ENCODE results near the gene BAZ2B. TPM values are rescaled to one million over a fixed set of nuclear protein-coding genes. Genes with fewer than 3 reads are reported as not detected.

The BAZ2B gene
- total and polyA plus RNA-seq, 4 donors, result 18.3 to 266 (median 39.5) TPM

DNA sequence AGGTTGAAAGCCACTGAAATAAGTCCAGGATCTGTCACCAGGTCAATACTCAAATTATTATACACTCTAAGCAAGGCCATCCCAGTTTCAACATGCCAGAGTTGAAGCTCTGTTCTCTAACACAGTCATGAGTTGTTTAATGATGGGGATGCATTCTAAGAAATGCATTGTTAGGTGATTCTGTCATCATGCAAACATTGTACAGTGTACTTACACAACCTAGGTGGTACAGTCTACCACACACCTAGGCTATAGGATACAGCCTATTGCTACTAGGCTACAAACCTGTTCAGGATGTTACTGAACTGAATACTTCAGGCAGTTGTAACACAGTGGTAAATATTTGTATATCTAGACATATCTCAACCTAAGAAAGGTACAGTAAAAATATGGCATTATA is 162.2 kb downstream of the BAZ2B start:
- no peaks in the 10 kb centered on the region for H3K9me3 ChIP-seq (ENCODE audit: control insufficient read depth in 4 of 4, insufficient read depth in 3 of 4, low read length in 3 of 4)
- H3K27me3 ChIP-seq (ENCODE audit: control insufficient read depth in 3 of 3, insufficient read depth in 3 of 3, low read length in 2 of 3), result no peaks in the 10 kb centered on the region
- no peak overlapping the region for H3K9ac ChIP-seq (ENCODE audit: insufficient read depth in 1 of 2, low read length in 2 of 2)
- no peaks in the 10 kb centered on the region for H3K36me3 ChIP-seq (ENCODE audit: control insufficient read depth in 4 of 4, insufficient read depth in 4 of 4, low read length in 4 of 4)
- H3K4me3 ChIP-seq, result no peak overlapping the region
- peaks cover 0 to 14% (median 0%) of the 10 kb centered on the region in 5 donors for H3K4me1 ChIP-seq (ENCODE audit: control insufficient read depth in 5 of 5, insufficient read depth in 5 of 5, low read length in 5 of 5)
- H3K27ac ChIP-seq (ENCODE audit: low read depth in 1 of 2, low read length in 1 of 2), result no peak overlapping the region
- DNase-seq, result no peak
- ATAC-seq (ENCODE audit: insufficient read depth, low FRiP score), result no peak
- TF ChIP-seq, protein P1, sequence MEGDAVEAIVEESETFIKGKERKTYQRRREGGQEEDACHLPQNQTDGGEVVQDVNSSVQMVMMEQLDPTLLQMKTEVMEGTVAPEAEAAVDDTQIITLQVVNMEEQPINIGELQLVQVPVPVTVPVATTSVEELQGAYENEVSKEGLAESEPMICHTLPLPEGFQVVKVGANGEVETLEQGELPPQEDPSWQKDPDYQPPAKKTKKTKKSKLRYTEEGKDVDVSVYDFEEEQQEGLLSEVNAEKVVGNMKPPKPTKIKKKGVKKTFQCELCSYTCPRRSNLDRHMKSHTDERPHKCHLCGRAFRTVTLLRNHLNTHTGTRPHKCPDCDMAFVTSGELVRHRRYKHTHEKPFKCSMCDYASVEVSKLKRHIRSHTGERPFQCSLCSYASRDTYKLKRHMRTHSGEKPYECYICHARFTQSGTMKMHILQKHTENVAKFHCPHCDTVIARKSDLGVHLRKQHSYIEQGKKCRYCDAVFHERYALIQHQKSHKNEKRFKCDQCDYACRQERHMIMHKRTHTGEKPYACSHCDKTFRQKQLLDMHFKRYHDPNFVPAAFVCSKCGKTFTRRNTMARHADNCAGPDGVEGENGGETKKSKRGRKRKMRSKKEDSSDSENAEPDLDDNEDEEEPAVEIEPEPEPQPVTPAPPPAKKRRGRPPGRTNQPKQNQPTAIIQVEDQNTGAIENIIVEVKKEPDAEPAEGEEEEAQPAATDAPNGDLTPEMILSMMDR (IDR thresholded peaks at IDR 0.05; ENCODE audit: control extremely low read depth, extremely low read depth), result no peak

DNA sequence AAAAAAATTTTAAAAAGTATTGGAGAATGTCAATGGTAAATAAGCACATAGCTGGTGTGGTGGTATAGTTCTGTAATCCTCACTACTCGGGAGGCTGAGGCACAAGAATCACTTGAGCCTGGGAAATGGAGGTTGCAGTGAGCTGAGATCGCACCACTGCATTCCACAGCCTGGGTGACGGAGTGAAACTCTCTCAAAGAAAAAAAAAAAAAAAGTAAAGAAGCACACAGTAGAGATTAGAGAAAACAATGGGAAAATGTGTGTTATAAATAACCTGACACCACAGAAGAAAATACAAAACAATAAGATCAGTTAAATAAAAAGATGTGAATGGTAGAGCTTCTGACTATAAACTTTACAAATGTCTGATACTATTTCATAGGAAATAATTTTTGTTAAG is 166.2 kb downstream of the BAZ2B start:
- no peak overlapping the region for H3K9ac ChIP-seq (ENCODE audit: insufficient read depth in 1 of 2, low read length in 2 of 2)
- H3K9me3 ChIP-seq (ENCODE audit: control insufficient read depth in 4 of 4, insufficient read depth in 3 of 4, low read length in 3 of 4), result no peaks in the 10 kb centered on the region
- DNase-seq (no peak), ATAC-seq (ENCODE audit: insufficient read depth, low FRiP score) (no peak)
- TF ChIP-seq, protein P1 (IDR thresholded peaks at IDR 0.05; ENCODE audit: control extremely low read depth, extremely low read depth), result no peak
- H3K36me3 ChIP-seq (ENCODE audit: control insufficient read depth in 4 of 4, insufficient read depth in 4 of 4, low read length in 4 of 4), result peaks cover 4 to 20% (median 13%) of the 10 kb centered on the region in 4 donors
- peaks cover 0 to 4% (median 0%) of the 10 kb centered on the region in 5 donors for H3K4me1 ChIP-seq (ENCODE audit: control insufficient read depth in 5 of 5, insufficient read depth in 5 of 5, low read length in 5 of 5)
- no peaks in the 10 kb centered on the region for H3K27me3 ChIP-seq (ENCODE audit: control insufficient read depth in 3 of 3, insufficient read depth in 3 of 3, low read length in 2 of 3)
- 72 to 88% methylated on average over 3 of the region's 3 CpGs for WGBS, 2 donors
- H3K4me3 ChIP-seq, result no peak overlapping the region
- no peak overlapping the region for H3K27ac ChIP-seq (ENCODE audit: low read depth in 1 of 2, low read length in 1 of 2)

DNA sequence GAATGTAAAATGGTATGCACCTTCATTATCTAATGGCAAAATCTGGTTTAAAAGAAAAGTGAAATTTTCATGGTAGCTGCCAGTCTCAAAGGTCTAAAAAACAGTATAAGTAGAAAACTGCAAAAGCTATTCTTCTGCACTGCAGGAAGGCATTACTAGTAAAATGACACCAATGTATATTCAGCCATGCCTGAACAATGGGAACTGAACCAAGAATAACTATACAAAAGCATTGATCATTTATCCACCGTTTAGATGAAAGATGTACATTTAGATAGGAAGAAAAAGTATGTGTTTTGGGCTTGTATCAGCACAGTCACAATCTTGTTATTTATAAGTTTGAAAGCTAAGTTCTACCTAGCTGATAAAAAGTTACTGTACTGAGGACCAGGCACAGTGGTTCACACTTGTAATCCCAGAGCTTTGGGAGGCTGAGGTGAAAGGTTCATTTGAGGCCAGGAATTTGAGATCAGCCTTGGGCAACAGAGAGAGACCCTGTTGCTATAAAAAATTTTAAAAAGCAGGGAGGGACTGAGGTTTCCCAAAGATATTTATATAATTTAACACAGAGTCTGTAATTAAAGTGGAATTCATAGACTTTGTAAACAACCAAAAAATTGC is 166.7 kb downstream of the BAZ2B start:
- 0 to 1% methylated on average over 1 of the region's 1 CpG for WGBS, 2 donors
- no peak overlapping the region for H3K4me3 ChIP-seq
- no peaks in the 10 kb centered on the region for H3K27me3 ChIP-seq (ENCODE audit: control insufficient read depth in 3 of 3, insufficient read depth in 3 of 3, low read length in 2 of 3)
- no peak for DNase-seq
- ATAC-seq (ENCODE audit: insufficient read depth, low FRiP score), result no peak
- no peak overlapping the region for H3K9ac ChIP-seq (ENCODE audit: insufficient read depth in 1 of 2, low read length in 2 of 2)
- peaks cover 0 to 4% (median 0%) of the 10 kb centered on the region in 5 donors for H3K4me1 ChIP-seq (ENCODE audit: control insufficient read depth in 5 of 5, insufficient read depth in 5 of 5, low read length in 5 of 5)
- peaks cover 6 to 23% (median 14%) of the 10 kb centered on the region in 4 donors for H3K36me3 ChIP-seq (ENCODE audit: control insufficient read depth in 4 of 4, insufficient read depth in 4 of 4, low read length in 4 of 4)
- TF ChIP-seq, protein P1 (IDR thresholded peaks at IDR 0.05; ENCODE audit: control extremely low read depth, extremely low read depth), result no peak
- H3K27ac ChIP-seq (ENCODE audit: low read depth in 1 of 2, low read length in 1 of 2), result no peak overlapping the region
- H3K9me3 ChIP-seq (ENCODE audit: control insufficient read depth in 4 of 4, insufficient read depth in 3 of 4, low read length in 3 of 4), result no peaks in the 10 kb centered on the region

DNA sequence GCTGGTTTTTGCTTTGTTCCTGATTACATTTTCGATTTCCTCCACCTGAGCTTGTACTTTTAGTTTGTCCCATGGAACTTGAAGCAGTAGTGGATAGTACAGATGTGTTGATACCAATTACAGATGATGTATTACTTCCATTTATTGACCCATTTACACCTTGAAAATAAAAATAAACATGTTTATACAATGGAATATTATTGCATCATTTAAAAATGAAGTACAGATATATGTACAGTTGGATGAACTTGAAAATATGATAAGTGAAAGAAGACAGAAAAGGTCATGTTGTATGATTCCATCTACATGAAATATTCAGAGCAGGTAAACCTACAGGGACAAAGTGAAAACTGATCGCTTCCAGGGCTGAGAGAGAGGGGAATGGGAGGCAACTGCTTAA is 169.5 kb downstream of the BAZ2B start:
- H3K36me3 ChIP-seq (ENCODE audit: control insufficient read depth in 4 of 4, insufficient read depth in 4 of 4, low read length in 4 of 4), result peaks cover 11 to 35% (median 17%) of the 10 kb centered on the region in 4 donors
- H3K4me1 ChIP-seq (ENCODE audit: control insufficient read depth in 5 of 5, insufficient read depth in 5 of 5, low read length in 5 of 5), result peaks cover 0 to 4% (median 0%) of the 10 kb centered on the region in 5 donors
- ATAC-seq (ENCODE audit: insufficient read depth, low FRiP score) (no peak), DNase-seq (no peak)
- no peaks in the 10 kb centered on the region for H3K27me3 ChIP-seq (ENCODE audit: control insufficient read depth in 3 of 3, insufficient read depth in 3 of 3, low read length in 2 of 3)
- H3K9me3 ChIP-seq (ENCODE audit: control insufficient read depth in 4 of 4, insufficient read depth in 3 of 4, low read length in 3 of 4), result no peaks in the 10 kb centered on the region
- no peak overlapping the region for H3K27ac ChIP-seq (ENCODE audit: low read depth in 1 of 2, low read length in 1 of 2)
- H3K4me3 ChIP-seq, result no peak overlapping the region
- TF ChIP-seq, protein P1 (IDR thresholded peaks at IDR 0.05; ENCODE audit: control extremely low read depth, extremely low read depth), result no peak
- no peak overlapping the region for H3K9ac ChIP-seq (ENCODE audit: insufficient read depth in 1 of 2, low read length in 2 of 2)
- WGBS, 2 donors, result 94 to 98% methylated on average over 2 of the region's 2 CpGs
